K562 (cell line): ENCODE results near the gene INO80E. TPM values are rescaled to one million over a fixed set of nuclear protein-coding genes. Genes with fewer than 3 reads are reported as not detected.
A peak's percentile ranks its signal among the peaks of the same experiment; 100 is the strongest.

ENCODE experiments used
- AFF1 ChIP-seq, 2 experiments: fragments of 450-650 bp; IDR thresholded peaks; 2 replicates each; pipeline ENCODE4 v1.6.1; 2018; ENCODE audit warnings: mild to moderate bottlenecking in 2 of 2, low read depth in 1 of 2; ENCODE audit not compliant: partially characterized antibody in 2 of 2
- CBX1 ChIP-seq: sonication (generic); IDR thresholded peaks from 2 replicates; pipeline ENCODE4 v1.6.1; 2016; ENCODE audit warnings: antibody characterized with exemption, low read depth, mild to moderate bottlenecking
- GATAD2B ChIP-seq: fragments of 450-650 bp; IDR thresholded peaks from 2 replicates; pipeline ENCODE4 v1.6.1; 2017; ENCODE audit warnings: mild to moderate bottlenecking, borderline replicate concordance
- MLX ChIP-seq, 2 experiments: fragments of 450-650 bp in 1 of 2; sonication (generic) in 1 of 2; formaldehyde crosslinking; conservative IDR thresholded peaks; 2 replicates each; pipeline versions ENCODE4 v1.4.0 to v1.8.1; 2020 to 2022; ENCODE audit warnings: mild to moderate bottlenecking in 1 of 2, missing genetic modification reagents in 1 of 2
- NKRF ChIP-seq: fragments of 450-650 bp; IDR thresholded peaks from 2 replicates; pipeline ENCODE4 v1.6.1; 2016; ENCODE audit warnings: borderline replicate concordance
- NRF1 ChIP-seq, 2 experiments: fragments of 450-650 bp; IDR thresholded peaks in 1 of 2; conservative IDR thresholded peaks in 1 of 2; 2 replicates each; pipeline ENCODE4 v1.6.1; 2014; ENCODE audit warnings: mild to moderate bottlenecking in 2 of 2
- ZNF146 ChIP-seq: IDR thresholded peaks from one replicate; pipeline ENCODE4 v1.6.1; 2018; ENCODE audit warnings: missing compliant biosample characterization; ENCODE audit not compliant: unreplicated experiment
- ZNF318 ChIP-seq, 2 experiments: fragments of 450-650 bp; IDR thresholded peaks; 2 replicates each; pipeline ENCODE4 v1.6.1; 2016; ENCODE audit warnings: mild to moderate bottlenecking in 2 of 2, borderline replicate concordance in 1 of 2, low read depth in 1 of 2, moderate library complexity in 1 of 2
- polyA plus RNA-seq, 8 experiments: library from polyadenylated mRNA; depleted of rRNA in 4 of 8; stranded (reverse) in 5 of 8; unstranded in 3 of 8; fragments of >200 nt; fragmentation: Nextera tagmentation in 2 of 8; fragmentation: Illumina TruSeq in 1 of 8; extraction: Ambion mirVana in 2 of 8; extraction: Trizol in 1 of 8; gene quantifications; 2 replicates each; pipeline versions ENCODE4 v1.2.1 to v1.2.3, GENCODE V29; 2011 to 2014; ENCODE audit warnings: inconsistent platforms in 1 of 8, missing spikeins in 1 of 8
- total RNA-seq, 7 experiments: library from RNA; depleted of rRNA in 6 of 7; stranded (reverse); fragments of >200 nt in 6 of 7; fragmentation: Illumina TruSeq in 2 of 7; extraction: Trizol in 2 of 7; gene quantifications; 2 replicates each; pipeline versions ENCODE4 v1.2.1 to v1.2.3, GENCODE V29; 2011 to 2021; ENCODE audit warnings: low replicate concordance in 1 of 7

Gene INO80E
- total and polyA plus RNA-seq, 9 of the 15 experiments (the other 6 are each of a cell fraction or from before 2014, with no cell fraction given): 0.31 to 102 (median 49.3) TPM

GRCh38 chr16:30028438-30029076 lies 32.5 kb downstream of the INO80E start (continued):
- TF ChIP-seq ZNF318 (IDR thresholded peaks at IDR 0.05; ENCODE audit: borderline replicate concordance in 1 of 2, low read depth in 1 of 2): no peak
- TF ChIP-seq NKRF: no peak
- no peak for TF ChIP-seq MLX (CRISPR knock-in tag; conservative IDR thresholded peaks at IDR 0.05)
- TF ChIP-seq CBX1: no peak
- no peak for TF ChIP-seq NRF1 (conservative IDR thresholded peaks at IDR 0.05 in 1 of 2, IDR thresholded peaks at IDR 0.05 in 1 of 2)
- peak in 1 of 2 experiments; percentile 78 for TF ChIP-seq AFF1 (IDR thresholded peaks at IDR 0.05; ENCODE audit: low read depth in 1 of 2, partially characterized antibody in 2 of 2)
- TF ChIP-seq ZNF146 (CRISPR knock-in tag): no peak
- no peak for TF ChIP-seq GATAD2B
